RPMI7951 (cell line): ENCODE results near the gene TREM1. TPM values are rescaled to one million over a fixed set of nuclear protein-coding genes. Genes with fewer than 3 reads are reported as not detected.
A peak's percentile ranks its signal among the peaks of the same experiment; 100 is the strongest.
"Not testable (repeated sequence)": the region's sequence is repeated elsewhere in the genome, so short reads cannot be mapped to it uniquely, and the experiment has no call there.

ENCODE experiments used
- DNase-seq: peaks from one replicate; pipeline ENCODE4 v3.0.0-alpha.2; 2012; ENCODE audit warnings: low read depth
- total RNA-seq: library from RNA; depleted of rRNA; stranded (reverse); fragments of >200 nt; shearing (Covaris generic); gene quantifications from 2 replicates; pipeline ENCODE4 v1.2.3, GENCODE V29; 2014

TREM1 gene
- total RNA-seq, 1 experiment from 2014 or later: not detected

DNA sequence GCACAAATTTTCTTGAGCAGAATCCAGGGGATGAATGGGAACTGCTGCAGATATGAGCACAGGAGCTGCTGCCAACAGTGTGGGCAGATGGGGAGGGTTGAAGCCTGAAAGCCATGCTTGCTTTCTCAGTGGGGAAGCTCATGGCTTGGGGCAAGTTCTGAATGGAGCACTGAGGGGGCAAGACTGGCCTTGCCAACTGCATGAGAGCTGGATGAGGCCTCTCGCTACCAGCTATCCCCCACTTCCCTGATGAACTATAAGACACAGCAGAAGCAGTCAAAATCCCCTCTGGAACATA, 28.3 kb downstream of the TREM1 start:
- no peak for DNase-seq

GRCh38 chr6:41257369-41258195, 28.9 kb downstream of the TREM1 start:
- DNase-seq: peak; percentile 57

- DNase-seq: no peak
Measured at GRCh38 chr6:41256383-41256782, 30.1 kb downstream of the TREM1 start.

GRCh38 chr6:41255638-41256246, 30.7 kb downstream of the TREM1 start:
- no peak for DNase-seq

GRCh38 chr6:41255110-41255509, 31.4 kb downstream of the TREM1 start:
- no peak for DNase-seq

DNA sequence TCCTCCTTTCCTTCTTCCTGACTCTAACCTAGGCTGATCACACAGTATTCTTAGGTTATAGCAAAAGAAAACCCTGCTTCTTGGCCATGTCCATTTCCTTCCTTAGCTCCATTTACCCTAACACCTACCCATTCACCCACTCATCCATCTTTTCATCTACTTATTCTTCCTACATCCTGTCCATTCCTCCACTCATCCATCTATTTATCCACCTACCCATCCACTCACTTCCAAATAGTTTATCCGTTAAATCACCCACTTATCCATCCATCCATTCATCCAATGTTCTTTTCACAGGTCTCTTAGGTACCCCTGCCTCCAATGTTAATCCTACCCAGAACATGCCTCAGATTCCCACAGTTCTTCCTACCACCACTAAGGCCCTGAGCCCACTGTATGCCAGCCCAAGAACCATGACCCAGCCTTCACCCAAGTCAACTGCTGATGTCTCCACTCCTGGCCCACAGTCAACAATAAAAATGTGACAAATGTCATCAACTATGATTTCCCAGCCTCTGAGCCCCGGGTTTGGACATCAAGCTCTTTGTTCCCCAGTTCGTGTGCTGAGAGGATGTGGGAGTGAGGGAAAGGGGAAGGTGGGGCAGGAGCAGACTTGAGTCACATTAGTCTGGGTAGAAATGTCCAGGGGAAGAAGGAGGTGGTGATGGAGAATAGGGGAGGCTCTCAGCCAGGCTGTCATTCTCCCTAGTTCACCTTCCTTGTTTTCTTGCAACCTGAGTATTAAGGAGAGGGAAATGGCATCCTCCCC, 33.9 kb downstream of the TREM1 start:
- DNase-seq: no peak

GRCh38 chr6:41247882-41248705, 38.4 kb downstream of the TREM1 start:
- DNase-seq: no peak

DNA sequence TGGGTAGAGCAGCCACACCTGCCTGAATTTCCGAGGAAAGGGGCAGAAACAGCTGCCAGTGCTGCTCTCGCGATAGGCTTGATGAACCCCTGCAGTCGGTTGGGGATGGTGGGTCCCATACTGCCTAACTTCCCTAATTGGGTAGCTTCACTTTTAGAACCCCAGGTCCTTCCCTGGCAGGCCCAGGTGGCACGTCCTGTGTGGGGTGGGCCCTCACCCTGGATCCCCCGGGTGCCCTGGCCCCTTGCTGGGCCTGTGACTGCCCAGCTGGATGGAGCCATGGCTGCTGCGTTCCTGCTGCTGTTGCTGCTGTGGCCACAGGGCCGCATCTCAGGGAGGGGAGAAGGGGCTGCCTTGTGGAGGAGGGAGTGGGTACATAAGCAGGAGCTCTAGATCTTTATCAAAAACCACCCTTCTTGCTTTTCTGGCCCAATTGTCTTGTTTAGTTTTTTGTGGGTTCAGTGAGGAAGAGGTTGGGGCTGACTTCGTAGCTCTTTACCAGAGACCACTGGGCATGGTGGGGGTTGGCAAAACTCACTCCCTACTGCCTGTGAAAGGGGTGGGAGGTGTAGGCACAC, 39.1 kb downstream of the TREM1 start:
- no peak for DNase-seq

DNA sequence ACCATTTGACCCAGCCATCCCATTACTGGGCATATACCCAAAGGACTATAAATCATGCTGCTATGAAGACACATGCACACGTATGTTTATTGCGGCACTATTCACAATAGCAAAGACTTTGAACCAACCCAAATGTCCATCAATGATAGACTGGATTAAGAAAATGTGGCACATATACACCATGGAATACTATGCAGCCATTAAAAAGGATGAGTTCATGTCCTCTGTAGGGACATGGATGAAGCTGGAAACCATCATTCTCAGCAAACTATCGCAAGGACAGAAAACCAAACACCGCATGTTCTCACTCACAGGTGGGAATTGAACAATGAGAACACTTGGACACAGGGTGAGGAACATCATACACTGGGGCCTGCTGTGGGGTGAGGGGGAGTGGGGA, 40.0 kb downstream of the TREM1 start:
- not testable (repeated sequence) for DNase-seq

GRCh38 chr6:41239467-41240159, 46.9 kb downstream of the TREM1 start:
- no peak for DNase-seq

DNA sequence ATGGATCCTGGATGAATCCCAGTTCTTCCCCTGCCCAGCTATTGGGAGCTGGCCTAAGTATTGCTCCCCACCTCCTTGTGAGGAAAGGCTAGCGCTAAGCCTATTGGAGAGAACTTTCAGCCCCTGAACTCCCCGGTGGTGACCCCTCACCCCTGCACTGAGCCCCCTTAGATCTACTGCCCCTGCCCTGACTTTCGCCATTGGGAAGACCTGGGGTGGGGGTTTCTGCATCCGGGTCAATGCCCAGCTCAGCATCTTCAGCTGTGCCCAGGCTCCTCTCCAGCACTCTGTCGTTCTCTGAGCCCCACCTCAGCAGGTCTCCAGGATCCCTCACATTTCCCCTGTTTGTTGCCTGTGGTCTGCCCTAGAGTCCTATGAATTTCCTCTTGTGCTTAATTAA, 49.4 kb downstream of the TREM1 start:
- no peak for DNase-seq

GRCh38 chr6:41236276-41236675, 50.2 kb downstream of the TREM1 start:
- no peak for DNase-seq

DNA sequence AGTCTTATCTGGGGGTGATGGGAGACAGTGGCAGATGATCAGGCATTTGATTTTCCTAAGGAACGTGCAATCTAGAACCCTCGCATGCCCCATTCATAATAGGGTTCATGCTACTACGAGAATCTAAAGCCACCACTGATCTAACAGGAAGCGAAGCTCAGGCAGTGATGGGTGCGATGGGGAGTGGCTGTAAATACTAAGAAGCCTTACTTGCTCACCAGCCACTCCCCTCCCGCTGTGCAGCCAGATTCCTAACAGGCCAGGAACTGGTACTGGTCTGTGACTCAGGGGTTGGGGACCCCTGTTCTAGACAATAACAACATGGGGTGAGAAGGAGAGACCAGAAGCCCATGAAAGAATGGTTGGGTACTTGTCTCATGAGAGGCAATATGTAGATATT, 53.8 kb downstream of the TREM1 start:
- DNase-seq: no peak

- no peak for DNase-seq
Measured at GRCh38 chr6:41231246-41231645, 55.2 kb downstream of the TREM1 start.

DNA sequence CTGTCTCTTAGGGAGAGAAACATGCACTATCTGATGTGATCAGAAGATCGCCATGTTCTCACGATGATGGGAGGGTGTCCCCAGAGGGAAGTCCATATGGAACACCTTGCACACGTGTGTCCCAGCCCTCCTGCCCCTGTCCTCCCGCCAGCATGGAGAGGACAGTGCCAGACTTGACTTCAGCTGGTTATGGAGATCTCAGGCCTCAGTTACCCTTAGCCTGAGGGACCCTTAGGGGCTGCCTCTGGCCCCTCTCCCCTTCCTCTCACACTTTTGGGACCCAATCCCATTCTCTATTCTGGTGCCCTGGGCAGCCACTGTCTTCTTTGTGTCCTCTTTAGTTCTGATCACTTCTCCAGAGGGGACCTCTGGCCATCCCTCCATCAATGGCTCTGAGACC, 56.8 kb downstream of the TREM1 start:
- DNase-seq: no peak

DNA sequence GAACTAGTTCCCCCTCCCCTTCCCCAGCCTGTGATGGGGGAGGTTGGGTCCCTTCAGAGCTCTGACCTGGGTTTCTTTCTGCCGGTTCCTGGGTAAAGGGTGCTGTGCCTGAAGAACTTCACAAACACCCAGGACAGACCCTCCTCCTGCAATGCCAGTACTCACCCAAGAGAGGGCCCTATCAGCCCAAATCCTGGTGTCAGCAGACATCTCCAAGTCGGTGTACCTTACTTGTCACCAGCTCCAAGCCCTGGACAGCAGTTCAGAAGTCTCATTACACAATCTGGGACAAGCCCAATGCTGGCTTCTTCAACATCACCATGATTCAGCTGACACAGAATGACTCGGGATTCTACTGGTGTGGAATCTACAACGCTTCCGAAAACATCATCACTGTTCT, 57.9 kb downstream of the TREM1 start:
- no peak for DNase-seq

GRCh38 chr6:41228096-41228495, 58.4 kb downstream of the TREM1 start, which contains the start of gene TREML4:
Gene TREML4, plus strand, starts transcription at chr6:41228349. Its CDS starts 79 bp downstream, at chr6:41228428.
- no peak for DNase-seq

GRCh38 chr6:41226752-41227151, 59.7 kb downstream of the TREM1 start:
- no peak for DNase-seq

DNA sequence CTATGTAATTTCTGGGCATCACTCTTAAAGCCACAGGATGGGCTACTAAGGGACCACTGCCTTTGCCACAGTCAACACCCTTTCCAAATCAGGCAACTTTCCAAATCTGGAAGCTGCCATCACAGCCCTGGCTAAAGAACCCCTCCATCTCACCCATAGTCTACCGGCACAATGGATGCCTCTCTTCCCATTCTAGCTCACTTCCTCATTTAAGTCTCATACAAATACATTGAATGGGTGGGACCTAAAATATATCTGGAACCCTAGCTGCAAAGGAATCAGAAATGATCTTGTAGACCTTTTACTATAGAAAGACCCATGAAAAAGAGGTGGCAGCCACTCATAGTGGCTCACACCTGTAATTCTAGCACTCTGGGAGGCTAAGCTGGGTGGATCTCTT, 61.7 kb downstream of the TREM1 start:
- no peak for DNase-seq
